ENCODE measurements around the gene LY6G6F.
A peak's percentile ranks its signal among the peaks of the same experiment; 100 is the strongest.

LY6G6F gene

DNA sequence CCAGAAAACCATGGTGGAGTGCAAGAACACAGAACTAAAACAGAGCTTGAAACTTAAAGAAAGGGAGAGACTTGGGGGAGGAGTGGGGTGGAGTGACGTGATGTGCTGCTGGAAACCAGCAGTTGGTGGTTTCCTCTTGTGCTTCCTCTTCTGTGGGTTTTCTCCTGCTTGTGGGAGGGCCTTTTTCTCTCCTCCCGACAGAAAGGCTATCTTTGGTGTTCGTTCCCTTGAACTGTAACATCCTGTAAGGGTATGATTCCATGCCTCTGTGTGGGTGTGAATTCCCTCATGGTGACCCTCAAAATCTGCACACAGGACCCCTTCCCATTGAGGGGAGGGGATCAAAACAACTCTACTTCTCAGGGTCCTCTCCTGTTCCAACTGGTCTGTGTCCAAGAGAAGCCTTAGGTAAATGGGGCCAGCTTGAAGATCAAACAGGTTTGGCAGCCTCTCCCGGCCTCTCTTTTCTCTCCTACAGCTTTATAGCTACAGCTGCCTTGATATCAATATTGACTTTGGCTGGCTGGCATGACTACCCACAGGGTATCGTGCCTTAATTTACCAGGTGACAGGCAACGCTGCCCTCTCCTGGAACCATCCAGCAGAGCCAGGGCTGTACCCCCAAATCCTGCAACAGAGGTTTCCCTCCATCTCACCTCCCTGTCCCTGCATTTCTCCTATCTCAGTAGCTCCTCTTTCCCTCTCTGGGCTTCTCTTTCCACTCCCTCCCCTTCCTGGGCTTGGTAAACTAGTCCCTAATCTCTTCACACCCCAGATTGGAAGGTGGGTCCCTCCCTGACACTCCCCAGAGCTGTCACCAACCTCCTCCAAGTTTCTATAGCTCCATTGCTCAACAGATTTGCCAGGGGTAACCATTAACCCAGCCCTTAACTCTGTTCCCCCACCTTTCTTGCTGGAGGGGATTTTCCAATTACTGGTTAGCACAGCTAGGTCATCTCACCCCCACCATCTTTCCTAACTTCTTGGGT lies 31.6 kb downstream of the LY6G6F start:
- DNase-seq (ENCODE audit: low read depth in 2 of 2): peak in 1 of 2 donors; percentile 24

DNA sequence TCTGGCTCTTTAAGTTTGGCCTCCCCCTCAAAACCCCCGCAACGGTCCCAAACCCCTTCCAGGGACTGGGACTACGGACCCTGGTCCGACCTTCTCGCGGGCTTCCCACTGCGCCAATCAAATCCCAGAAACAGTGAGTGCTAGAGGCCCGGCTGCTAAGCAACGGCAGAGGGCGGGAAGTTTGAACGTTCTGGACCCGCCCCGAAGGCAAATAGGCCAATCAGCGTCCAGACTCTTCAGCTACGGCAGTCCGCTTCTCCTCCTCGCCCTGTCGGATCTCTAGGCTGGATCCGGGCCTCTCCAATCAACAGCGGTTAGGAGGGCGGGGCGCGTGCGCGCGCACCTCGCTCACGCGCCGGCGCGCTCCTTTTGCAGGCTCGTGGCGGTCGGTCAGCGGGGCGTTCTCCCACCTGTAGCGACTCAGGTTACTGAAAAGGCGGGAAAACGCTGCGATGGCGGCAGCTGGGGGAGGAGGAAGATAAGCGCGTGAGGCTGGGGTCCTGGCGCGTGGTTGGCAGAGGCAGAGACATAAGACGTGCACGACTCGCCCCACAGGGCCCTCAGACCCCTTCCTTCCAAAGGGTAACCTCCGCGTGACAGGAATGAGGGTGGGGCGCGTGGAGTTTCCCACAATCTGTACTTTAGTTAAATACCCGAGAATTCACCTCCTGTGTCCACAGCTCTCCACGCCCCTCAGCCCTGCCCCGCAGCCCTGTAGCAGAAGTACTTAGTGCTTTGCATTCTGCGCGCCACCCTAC lies 33.2 kb downstream of the LY6G6F start, which contains the start of gene MSH5:
Gene MSH5, plus strand, starts transcription at position 367 of the 758 bp plus-strand sequence. CDS start 462 bp downstream, outside the sequence.
- peak; percentile 95 for DNase-seq (ENCODE audit: low read depth in 2 of 2)

DNA sequence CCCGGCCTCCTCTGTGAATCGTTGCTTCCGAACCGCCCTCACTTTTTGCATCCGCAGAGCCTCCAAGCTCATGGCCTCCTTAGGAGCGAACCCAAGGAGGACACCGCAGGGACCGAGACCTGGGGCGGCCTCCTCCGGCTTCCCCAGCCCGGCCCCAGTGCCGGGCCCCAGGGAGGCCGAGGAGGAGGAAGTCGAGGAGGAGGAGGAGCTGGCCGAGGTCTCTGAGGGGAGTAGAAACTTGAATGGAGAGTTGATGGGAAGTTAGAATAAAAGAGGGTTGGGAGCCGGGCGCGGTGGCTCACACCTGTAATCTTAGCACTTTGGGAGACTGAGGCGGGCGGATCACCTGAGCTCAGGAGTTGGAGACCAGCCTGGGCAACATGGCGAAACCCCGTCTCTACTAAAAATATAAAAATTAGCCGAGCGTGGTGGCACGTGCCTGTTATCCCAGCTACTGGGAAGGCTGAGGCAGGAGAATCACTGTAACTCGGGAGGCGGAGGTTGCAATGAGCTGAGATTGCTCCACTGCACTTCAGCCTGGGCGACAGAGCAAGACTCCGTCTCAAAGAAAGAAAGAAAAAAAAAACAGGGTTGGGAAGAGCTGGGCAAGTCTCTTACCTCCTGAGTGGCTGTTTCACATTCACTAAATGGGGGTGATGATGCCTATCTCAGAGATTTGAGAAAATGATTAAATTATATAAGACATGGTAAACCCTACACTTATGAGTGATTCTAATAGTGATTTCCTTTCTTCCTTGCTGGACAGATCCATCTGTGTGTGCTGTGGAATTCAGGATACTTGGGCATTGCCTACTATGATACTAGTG lies 33.9 kb downstream of the LY6G6F start:
- no peak for DNase-seq (ENCODE audit: low read depth in 2 of 2)

DNA sequence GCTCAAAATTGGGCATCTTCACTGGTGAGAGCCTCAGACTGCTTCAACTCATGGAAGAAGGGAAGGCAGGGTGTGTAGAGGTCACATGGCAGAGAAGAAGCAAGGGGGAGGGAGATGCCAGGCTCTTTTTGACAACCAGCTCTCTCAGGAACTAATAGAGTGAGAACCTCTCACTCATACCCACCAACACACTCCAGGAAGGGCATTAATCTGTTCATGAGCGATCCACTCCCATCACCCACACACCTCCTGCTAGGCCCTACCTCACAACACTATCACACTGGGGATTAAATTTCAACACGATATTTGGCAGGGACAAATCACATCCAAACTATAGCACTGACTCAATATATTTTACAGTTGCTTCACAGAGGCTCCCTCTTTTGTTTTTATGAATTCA lies 35.1 kb downstream of the LY6G6F start:
- no peak for DNase-seq (ENCODE audit: low read depth in 2 of 2)

DNA sequence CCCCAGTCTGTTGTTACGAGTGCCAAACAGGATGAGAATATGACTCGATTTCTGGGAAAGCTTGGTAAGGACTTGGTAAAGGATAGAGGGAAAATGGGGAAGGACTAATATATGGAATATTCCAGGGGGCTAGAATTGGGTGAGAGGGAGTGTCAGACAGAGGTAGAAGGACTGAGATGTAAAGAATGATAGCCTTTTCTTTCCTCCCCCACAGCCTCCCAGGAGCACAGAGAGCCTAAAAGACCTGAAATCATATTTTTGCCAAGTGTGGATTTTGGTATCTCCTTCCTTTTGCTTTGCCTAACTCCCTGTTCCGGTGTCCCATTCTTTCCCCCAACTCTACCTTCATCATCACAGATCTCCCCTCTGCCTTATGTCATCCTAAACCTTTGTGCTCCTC lies 36.2 kb downstream of the LY6G6F start:
- DNase-seq (ENCODE audit: low read depth in 2 of 2): no peak

DNA sequence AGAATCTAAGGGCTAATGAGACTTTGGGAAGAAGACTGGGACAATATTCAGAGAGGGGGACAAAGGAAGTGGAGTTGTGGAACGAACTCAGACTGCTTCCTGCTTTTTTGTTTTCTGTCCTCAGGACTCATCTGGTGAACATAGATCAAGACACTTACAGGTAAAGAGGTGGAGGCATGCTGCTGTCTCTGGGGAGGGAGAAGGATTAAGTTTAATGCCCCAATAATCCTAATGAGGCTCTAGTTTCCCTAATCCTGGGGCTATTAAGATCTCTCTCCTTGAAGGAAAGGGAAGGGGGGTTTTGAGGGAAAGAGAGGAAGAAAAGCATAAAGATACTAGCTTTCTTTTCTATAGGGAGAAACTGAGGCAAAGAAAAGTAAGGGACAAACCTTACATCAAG lies 37.8 kb downstream of the LY6G6F start:
- DNase-seq (ENCODE audit: low read depth in 2 of 2): no peak

DNA sequence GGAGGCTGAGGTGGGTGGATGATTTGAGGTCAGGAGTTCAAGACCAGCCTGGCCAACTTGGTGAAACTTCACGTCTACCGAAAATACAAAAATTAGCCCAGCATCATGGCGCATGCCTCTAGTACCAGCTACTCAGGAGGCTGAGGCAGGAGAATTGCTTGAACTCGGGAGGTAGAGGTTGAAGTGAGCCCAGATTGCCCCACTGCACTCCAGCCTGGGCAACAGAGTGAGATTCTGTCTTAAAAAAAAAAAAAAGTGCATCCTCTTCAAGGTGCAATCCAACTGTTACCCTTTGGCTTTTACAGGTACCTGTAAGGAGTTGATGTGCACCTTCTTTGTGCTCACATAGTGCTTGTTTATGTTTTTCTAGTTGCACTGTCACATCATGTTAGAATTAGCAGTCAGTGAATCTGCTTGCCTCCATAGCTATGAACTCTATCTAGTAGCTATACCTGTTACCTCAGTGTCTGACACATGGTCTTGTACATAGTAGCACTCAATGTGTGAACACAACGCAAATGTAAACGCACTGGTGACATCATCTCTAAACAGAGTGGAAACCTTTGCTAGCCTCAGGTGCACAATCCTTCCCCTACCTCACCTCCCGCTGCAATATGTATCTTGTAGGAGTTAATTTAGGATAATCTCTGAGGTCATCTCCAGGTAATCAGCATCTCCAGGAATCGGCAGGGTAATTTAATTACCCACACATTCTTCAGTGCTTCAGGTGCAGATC lies 42.8 kb downstream of the LY6G6F start:
- no peak for DNase-seq (ENCODE audit: low read depth in 2 of 2)

DNA sequence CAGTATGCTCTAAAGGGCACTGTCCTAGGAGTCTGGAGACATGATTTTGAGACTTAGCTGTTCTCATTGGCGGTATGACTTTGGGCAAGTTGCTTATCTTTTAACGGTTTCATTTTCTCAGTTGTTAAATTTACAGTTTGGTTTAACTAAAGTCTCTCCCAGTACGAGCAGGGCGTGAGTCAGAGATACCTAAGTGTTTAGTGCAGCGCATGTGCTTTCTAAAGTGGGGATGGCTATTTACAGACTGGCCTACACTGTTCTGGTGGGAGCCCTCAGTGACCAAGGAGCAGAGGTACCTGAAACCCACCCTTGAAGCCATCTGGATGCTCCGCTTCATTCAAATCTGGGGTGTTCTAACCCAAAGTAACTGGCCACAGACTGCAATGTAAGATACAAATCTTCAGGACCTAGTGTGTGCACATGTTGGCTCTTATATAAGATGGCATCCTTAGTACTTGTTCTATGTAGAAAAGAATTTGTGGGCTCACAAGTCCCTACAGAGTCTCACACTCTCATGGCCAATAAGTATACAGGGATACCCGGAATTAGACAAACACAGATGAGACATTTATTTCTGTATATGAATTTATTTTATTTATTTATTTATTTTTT lies 43.9 kb downstream of the LY6G6F start:
- DNase-seq (ENCODE audit: low read depth in 2 of 2): no peak

DNA sequence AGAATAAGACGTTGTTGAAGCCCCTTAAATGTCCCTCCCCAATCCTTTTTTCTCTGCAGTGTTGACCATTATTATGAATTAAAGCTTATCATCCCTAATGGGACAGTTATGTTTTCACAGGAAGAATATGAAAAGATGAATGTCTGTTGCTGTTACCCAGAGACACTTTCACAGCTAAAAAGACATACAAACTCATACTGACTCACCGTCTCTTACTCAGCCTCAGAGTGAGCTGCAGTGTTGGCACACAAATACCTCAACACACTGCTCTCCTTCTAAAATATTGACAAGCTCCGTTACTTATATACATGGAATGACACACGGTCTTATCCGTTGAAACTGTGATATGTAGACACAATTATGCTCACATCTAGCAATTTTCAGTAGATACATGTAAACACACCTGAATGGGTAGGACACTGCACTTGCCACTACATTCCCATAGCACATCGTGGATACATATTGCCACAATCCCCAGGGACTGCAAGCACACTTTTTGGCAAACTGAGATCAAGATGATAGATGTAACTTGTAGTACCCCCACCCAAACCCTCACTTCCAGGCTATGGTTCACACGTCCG lies 46.2 kb downstream of the LY6G6F start:
- DNase-seq (ENCODE audit: low read depth in 2 of 2): no peak

DNA sequence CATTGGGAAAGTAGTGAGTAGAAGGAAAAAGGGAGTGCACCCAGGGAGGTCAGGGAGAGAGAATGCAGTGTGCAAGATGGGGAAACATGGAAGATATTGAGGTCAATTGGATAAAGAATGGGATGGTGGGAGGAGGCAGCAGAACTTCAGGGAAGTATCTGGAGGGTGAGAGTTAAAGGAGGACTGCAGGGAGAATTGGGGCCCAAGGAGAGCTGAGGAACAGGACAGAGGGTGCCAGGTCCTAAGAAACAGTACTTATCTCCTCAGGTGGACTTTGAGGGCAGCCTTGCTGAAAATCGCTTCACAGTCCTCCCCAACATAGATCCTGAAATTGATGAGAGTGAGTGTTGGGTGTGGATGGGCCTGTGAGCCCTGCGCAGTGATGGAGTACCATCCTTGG lies 51.6 kb downstream of the LY6G6F start:
- no peak for DNase-seq (ENCODE audit: low read depth in 2 of 2)

All from activated CD4-positive, alpha-beta T cell treated with anti-CD3 and anti-CD28 coated beads for 24 hours (primary cell).